ENCODE measurements around the gene GPR78.
A peak's percentile ranks its signal among the peaks of the same experiment; 100 is the strongest.

Gene GPR78

GRCh38 chr4:8582436-8582835, 2.2 kb downstream of the GPR78 start:
- Histone ChIP-seq H3K27me3 (peaks cover 0 to 95% of the 10 kb centered on the region in 2 donors), H3K9me3 (no peaks in the 10 kb centered on the region), H3K27ac (no peak overlapping the region), H3K4me3 (no peak overlapping the region), H3K36me3 (no peaks in the 10 kb centered on the region), H3K4me1 (peaks cover 0 to 12% (median 0%) of the 10 kb centered on the region in 4 donors)
- intact Hi-C loops (cut with DNase I; ENCODE audit: low total_unique reads), result no loop called here
- TF ChIP-seq CTCF (IDR thresholded peaks at IDR 0.05), result no peak
- peak in 1 of 2 donors; percentile 35 for DNase-seq

- intact Hi-C loops (cut with DNase I; ENCODE audit: low total_unique reads), result no loop called here
- DNase-seq, result peak in 1 of 2 donors; percentile 37
- H3K36me3 ChIP-seq, result no peaks in the 10 kb centered on the region
- no peak overlapping the region for H3K27ac ChIP-seq
- H3K4me1 ChIP-seq, result peaks cover 0 to 12% (median 0%) of the 10 kb centered on the region in 4 donors
- H3K4me3 ChIP-seq, result no peak overlapping the region
- H3K27me3 ChIP-seq, result peaks cover 0 to 98% of the 10 kb centered on the region in 2 donors
- TF ChIP-seq CTCF (IDR thresholded peaks at IDR 0.05), result no peak
- H3K9me3 ChIP-seq, result no peaks in the 10 kb centered on the region
Observed at GRCh38 chr4:8582941-8583654, 2.9 kb downstream of the GPR78 start.

GRCh38 chr4:8583655-8584025, 3.4 kb downstream of the GPR78 start:
- Histone ChIP-seq H3K4me1 (peaks cover 0 to 12% (median 0%) of the 10 kb centered on the region in 4 donors), H3K4me3 (no peak overlapping the region), H3K27ac (no peak overlapping the region), H3K27me3 (peaks cover 0 to 97% of the 10 kb centered on the region in 2 donors), H3K36me3 (no peaks in the 10 kb centered on the region), H3K9me3 (no peaks in the 10 kb centered on the region)
- no peak for TF ChIP-seq CTCF (IDR thresholded peaks at IDR 0.05)
- no peak for DNase-seq
- intact Hi-C loops (cut with DNase I; ENCODE audit: low total_unique reads), result no loop called here

- H3K9me3 ChIP-seq, result no peaks in the 10 kb centered on the region
- peak in 1 of 2 donors; percentile 39 for DNase-seq
- no peaks in the 10 kb centered on the region for H3K36me3 ChIP-seq
- peaks cover 0 to 9% (median 0%) of the 10 kb centered on the region in 4 donors for H3K4me1 ChIP-seq
- intact Hi-C loops (cut with DNase I; ENCODE audit: low total_unique reads), result no loop called here
- no peak overlapping the region for H3K4me3 ChIP-seq
- no peak for TF ChIP-seq CTCF (IDR thresholded peaks at IDR 0.05)
- no peak overlapping the region for H3K27ac ChIP-seq
- H3K27me3 ChIP-seq, result peaks cover 0 to 89% of the 10 kb centered on the region in 2 donors
Observed at GRCh38 chr4:8585186-8585585, 5.0 kb downstream of the GPR78 start.

GRCh38 chr4:8585721-8586212, 5.6 kb downstream of the GPR78 start:
- no peaks in the 10 kb centered on the region for H3K9me3 ChIP-seq
- no peak overlapping the region for H3K27ac ChIP-seq
- H3K27me3 ChIP-seq, result peaks cover 0 to 89% of the 10 kb centered on the region in 2 donors
- DNase-seq, result peak in 1 of 2 donors; percentile 48
- no peak for TF ChIP-seq CTCF (IDR thresholded peaks at IDR 0.05)
- H3K4me3 ChIP-seq, result no peak overlapping the region
- H3K36me3 ChIP-seq, result no peaks in the 10 kb centered on the region
- peaks cover 0 to 5% (median 0%) of the 10 kb centered on the region in 4 donors for H3K4me1 ChIP-seq
- intact Hi-C loops (cut with DNase I; ENCODE audit: low total_unique reads), result no loop called here
